ENCODE measurements around the gene NLRP4.
"Not testable (repeated sequence)": the region's sequence is repeated elsewhere in the genome, so short reads cannot be mapped to it uniquely, and the experiment has no call there.

Gene NLRP4

DNA sequence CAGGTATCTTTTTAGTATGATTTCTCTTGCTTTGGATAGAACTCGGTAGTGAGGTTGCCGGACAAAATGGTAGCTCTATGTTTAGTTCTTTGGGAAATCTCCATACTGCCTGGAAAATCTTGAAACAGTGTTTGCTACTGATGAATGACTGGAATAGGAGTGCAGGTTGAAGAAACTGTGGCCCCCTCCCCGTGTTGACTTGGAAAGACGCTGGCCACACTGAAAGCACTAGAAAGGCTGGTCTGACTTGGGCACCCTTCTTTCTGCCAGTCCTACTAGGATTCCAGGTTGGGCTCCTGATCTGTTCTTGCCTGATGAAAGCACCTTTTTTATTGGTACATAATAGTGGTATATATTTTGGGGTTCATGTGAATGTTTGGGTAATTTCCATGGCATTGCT lies 46.3 kb downstream of the NLRP4 start:
- no peak for DNase-seq

DNA sequence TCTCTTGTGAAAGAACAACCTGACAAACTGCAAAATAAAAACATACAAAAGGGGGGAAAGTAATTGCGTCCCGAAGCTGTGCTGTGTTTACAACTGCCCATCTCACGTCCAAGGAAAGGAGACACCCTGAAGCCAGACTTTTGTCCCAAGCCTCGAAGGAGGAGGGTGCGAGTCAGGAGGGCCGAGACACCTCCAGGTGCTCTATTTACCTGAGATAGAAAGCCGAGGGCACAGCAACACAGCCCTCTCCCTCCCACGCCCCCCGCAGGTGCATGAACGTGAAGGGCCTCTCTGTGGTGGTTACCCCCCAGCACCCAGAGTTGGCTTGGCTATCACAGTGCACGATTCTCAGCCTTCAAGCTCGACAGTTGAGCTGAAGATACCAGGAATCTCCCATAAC lies 62.6 kb downstream of the NLRP4 start:
- no peak for DNase-seq

GRCh38 chr19:55901369-55902079 lies 65.2 kb downstream of the NLRP4 start:
- DNase-seq: no peak

DNA sequence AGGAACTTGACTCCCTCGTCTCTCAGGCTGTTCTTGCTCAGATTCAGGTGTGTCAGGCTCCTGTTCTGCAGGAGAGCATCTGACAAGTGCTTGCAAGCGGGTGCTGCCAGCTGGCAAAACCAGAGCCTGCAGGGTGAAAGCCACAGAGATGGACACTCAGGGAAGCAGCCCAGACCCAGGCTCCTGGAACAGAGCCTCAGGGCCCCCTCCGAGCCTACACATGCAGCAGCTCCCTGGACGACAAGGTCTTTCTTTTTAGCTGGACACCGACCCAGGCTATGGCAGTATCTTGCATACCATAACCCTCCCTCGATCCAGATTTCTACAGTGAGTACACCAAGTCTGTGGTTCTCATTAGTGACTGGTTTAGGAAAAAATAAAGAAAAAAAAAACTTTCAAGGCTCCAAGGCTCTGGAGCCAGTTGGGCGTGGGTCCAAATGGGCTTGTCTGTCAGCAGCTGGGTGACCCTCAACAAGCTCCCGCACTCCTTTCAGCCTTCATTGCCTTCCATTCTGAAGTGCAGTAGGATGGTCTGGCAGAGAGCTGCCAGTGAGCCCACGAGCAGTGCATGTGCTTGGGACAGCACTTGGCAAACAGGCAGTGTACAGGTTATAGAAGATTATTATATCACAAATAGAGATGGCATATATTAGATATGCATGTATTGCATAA lies 65.9 kb downstream of the NLRP4 start:
- no peak for DNase-seq

DNA sequence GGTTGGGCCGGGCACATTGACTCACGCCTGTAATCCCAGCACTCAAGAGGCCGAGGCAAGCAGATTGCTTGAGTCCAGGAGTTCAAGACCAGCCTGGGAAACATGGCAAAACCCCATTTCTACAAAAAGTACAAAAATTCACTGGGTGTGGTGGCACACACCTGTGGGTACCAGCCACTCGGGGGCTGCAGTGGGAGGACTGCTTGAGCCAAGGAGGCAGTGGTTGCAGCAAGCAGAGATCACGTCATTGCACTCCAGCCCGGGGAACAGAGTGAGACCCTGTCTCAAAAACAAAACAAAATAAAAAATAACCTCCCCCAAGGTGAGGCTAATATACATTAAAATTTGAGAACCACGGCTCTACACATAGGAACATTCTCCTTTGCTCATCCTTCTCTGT lies 70.9 kb downstream of the NLRP4 start:
- no peak for DNase-seq

DNA sequence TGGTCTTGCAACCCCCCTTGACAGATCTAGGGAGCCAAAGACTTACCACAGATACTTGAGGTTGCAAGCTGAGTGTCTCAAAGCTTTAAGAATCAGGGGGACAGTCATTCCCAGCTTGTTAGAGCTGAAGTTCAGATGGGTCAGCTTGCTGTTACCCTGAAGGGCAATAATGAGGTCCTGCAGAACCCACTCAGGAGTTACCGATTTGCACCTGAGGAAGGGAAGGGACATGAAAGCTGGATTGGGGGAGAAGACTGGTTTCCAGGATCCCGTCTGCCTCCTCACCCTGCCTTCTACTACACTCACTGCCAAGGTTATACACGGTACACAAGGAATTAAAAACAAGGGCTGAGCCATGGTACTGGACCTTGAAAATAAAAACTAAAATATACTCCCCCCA lies 71.4 kb downstream of the NLRP4 start:
- no peak for DNase-seq

DNA sequence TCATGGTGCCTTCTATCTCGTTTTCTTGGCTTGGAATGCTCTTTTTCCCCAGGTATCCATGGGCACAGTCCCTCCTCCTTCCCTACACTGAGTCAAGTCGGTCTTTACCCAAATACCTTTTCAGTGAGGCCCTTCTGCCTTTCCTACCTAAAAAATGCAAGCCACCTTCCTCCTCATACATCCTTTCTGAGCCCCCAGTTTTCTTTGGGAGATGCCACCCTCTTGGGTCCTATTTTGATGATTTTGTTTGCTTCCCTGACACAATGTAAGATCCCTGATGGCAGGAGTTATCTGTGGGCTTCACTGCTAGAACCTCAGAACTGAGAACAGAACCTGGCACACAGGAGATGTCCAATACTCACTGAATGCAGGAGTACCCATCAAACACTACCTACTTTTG lies 73.5 kb downstream of the NLRP4 start:
- DNase-seq: no peak

GRCh38 chr19:55912916-55913315 lies 76.6 kb downstream of the NLRP4 start:
- DNase-seq: no peak

- DNase-seq: no peak
Observed at GRCh38 chr19:55913643-55914268, 77.4 kb downstream of the NLRP4 start.

GRCh38 chr19:55923556-55923955 lies 87.2 kb downstream of the NLRP4 start:
- no peak for DNase-seq

- no peak for DNase-seq
Observed at GRCh38 chr19:55927991-55928390, 91.7 kb downstream of the NLRP4 start.

DNA sequence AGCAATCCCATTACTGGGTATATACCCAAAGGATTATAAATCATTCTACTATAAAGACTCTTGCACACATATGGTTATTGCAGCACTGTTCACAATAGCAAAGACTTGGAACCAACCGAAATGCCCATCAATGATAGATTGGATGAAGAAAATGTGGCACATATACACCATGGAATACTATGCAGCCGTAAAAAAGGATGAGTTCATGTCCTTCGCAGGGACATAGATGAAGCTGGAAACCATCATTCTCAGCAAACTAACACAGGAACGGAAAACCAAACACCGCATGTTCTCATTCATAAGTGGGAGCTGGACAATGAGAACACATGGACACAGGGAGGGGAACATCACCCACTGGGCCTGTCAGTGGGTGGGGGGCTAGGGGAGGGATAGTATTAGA lies 92.9 kb downstream of the NLRP4 start:
- DNase-seq: not testable (repeated sequence)

GRCh38 chr19:55930996-55931515 lies 94.7 kb downstream of the NLRP4 start:
- DNase-seq: no peak
